H1 (cell line): ENCODE results near the gene CHD9. TPM values are rescaled to one million over a fixed set of nuclear protein-coding genes. Genes with fewer than 3 reads are reported as not detected.
A peak's percentile ranks its signal among the peaks of the same experiment; 100 is the strongest.

Experiments used
- CTCF ChIA-PET: fragments of 300-600 bp; sonication (Branson Sonifier 250); formaldehyde crosslinking; loops from one replicate; lab custom pipeline; 2021; ENCODE audit not compliant: partially characterized antibody; lab: Charles Lee
- POLR2A ChIA-PET: fragments of 300-600 bp; sonication (Branson Sonifier 250); formaldehyde crosslinking; loops from one replicate; lab custom pipeline; 2021; ENCODE audit warnings: inconsistent platforms; ENCODE audit not compliant: partially characterized antibody; lab: Charles Lee
- DNase-seq, 2 experiments: peaks; one replicate each; pipeline versions ENCODE4 v3.0.0 to v3.0.0-alpha.2; 2010 to 2022; ENCODE audit warnings: low spot score in 2 of 2, low read depth in 1 of 2, mixed read lengths in 1 of 2
- FAIRE-seq: peaks from 2 replicates; lab custom pipeline; 2011; peaks lifted over from hg19 to GRCh38; lab: Jason Lieb, UNC
- H2AFZ ChIP-seq: 2 replicates; pipeline ENCODE4 v1.8.1; 2012; ENCODE audit warnings: low read length, inconsistent platforms
- H2AK5ac ChIP-seq: 2 replicates; pipeline ENCODE4 v1.6.1; 2013; ENCODE audit warnings: low read depth, low read length
- H2BK120ac ChIP-seq: replicated peaks from 2 replicates; pipeline ENCODE3; 2013; ENCODE audit warnings: low read depth, low read length, inconsistent platforms
- H2BK12ac ChIP-seq: 2 replicates; pipeline ENCODE4 v1.6.1; 2013; ENCODE audit warnings: low read depth, low read length
- H2BK15ac ChIP-seq: 2 replicates; pipeline ENCODE4 v1.6.1; 2013; ENCODE audit warnings: low read length
- H2BK20ac ChIP-seq: 2 replicates; pipeline ENCODE4 v1.6.1; 2013; ENCODE audit warnings: low read length
- H2BK5ac ChIP-seq: 2 replicates; pipeline ENCODE4 v1.6.1; 2013; ENCODE audit warnings: low read depth, low read length
- H3K14ac ChIP-seq: 2 replicates; pipeline ENCODE4 v1.6.1; 2013; ENCODE audit warnings: inconsistent platforms; ENCODE audit not compliant: insufficient read length
- H3K18ac ChIP-seq: 2 replicates; pipeline ENCODE4 v1.6.1; 2013; ENCODE audit warnings: low read length; ENCODE audit errors: extremely low read depth
- H3K23ac ChIP-seq: 2 replicates; pipeline ENCODE4 v1.6.1; 2013; ENCODE audit warnings: inconsistent platforms; ENCODE audit not compliant: insufficient read length
- H3K23me2 ChIP-seq: 2 replicates; pipeline ENCODE4 v1.6.1; 2013; ENCODE audit warnings: low read depth, low read length
- H3K27ac ChIP-seq: 2 replicates; pipeline ENCODE4 v1.6.1; 2011; ENCODE audit warnings: low read depth, low read length, inconsistent platforms
- H3K27me3 ChIP-seq, 4 experiments: replicated peaks in 1 of 4; 1 replicate in 1 of 4; 2 replicates in 3 of 4; pipeline versions ENCODE4 v1.6.1 to v1.8.1; 2011 to 2013; ENCODE audit warnings: low read length in 3 of 4, mild to moderate bottlenecking in 3 of 4, inconsistent platforms in 2 of 4, mixed read lengths in 2 of 4, moderate library complexity in 1 of 4; ENCODE audit not compliant: control insufficient read depth in 3 of 4, insufficient read depth in 3 of 4; ENCODE audit errors: extremely low read depth in 1 of 4
- H3K36me3 ChIP-seq, 4 experiments: 2 replicates each; pipeline versions ENCODE4 v1.6.1 to v1.8.1; 2011 to 2013; ENCODE audit warnings: mild to moderate bottlenecking in 4 of 4, low read length in 3 of 4, moderate library complexity in 2 of 4, control low read depth in 1 of 4, inconsistent platforms in 1 of 4; ENCODE audit not compliant: insufficient read depth in 4 of 4, control insufficient read depth in 2 of 4
- H3K4ac ChIP-seq: replicated peaks from 2 replicates; pipeline ENCODE3; 2013; ENCODE audit warnings: low read length, low read depth, mixed read lengths, inconsistent platforms; ENCODE audit not compliant: insufficient read length
- H3K4me1 ChIP-seq, 4 experiments: replicated peaks in 1 of 4; 1 replicate in 1 of 4; 2 replicates in 3 of 4; pipeline versions ENCODE4 v1.6.1 to v1.8.1; 2011 to 2013; ENCODE audit warnings: low read length in 3 of 4, inconsistent platforms in 2 of 4, mixed read lengths in 1 of 4; ENCODE audit not compliant: insufficient read depth in 4 of 4, control insufficient read depth in 3 of 4
- H3K4me2 ChIP-seq, 2 experiments: 2 replicates each; pipeline versions ENCODE4 v1.6.1 to v1.8.1; 2011 to 2013; ENCODE audit warnings: low read depth in 2 of 2, low read length in 2 of 2, control low read depth in 1 of 2, inconsistent platforms in 1 of 2, mild to moderate bottlenecking in 1 of 2; ENCODE audit not compliant: insufficient read depth in 1 of 2
- H3K4me3 ChIP-seq, 4 experiments: fragments of 200-600, 300-600 bp in 1 of 4; sonication (generic), shearing (Covaris generic), sonication (Bioruptor Twin) in 1 of 4; 2 replicates each; pipeline versions ENCODE4 v1.5.1 to v1.8.1; 2011 to 2016; ENCODE audit warnings: low read length in 4 of 4, low read depth in 3 of 4, control low read depth in 2 of 4, inconsistent platforms in 2 of 4, mild to moderate bottlenecking in 2 of 4, mixed read lengths in 1 of 4, moderate library complexity in 1 of 4; ENCODE audit not compliant: insufficient read depth in 2 of 4; ENCODE audit errors: extremely low read depth in 1 of 4
- H3K56ac ChIP-seq: replicated peaks from 2 replicates; pipeline ENCODE3; 2013; ENCODE audit warnings: low read depth, mild to moderate bottlenecking, mixed read lengths, low read length, inconsistent platforms; ENCODE audit not compliant: insufficient read length
- H3K79me1 ChIP-seq: 2 replicates; pipeline ENCODE4 v1.6.1; 2013; ENCODE audit warnings: low read depth, low read length, control low read depth
- H3K79me2 ChIP-seq, 2 experiments: 2 replicates each; pipeline versions ENCODE4 v1.6.1 to v1.8.1; 2012 to 2013; ENCODE audit warnings: low read length in 2 of 2, mild to moderate bottlenecking in 2 of 2, inconsistent platforms in 1 of 2; ENCODE audit not compliant: insufficient read depth in 2 of 2, control insufficient read depth in 1 of 2
- H3K9ac ChIP-seq, 4 experiments: replicated peaks in 1 of 4; 1 replicate in 1 of 4; 2 replicates in 3 of 4; pipeline versions ENCODE4 v1.6.1 to v1.8.1; 2011 to 2013; ENCODE audit warnings: low read depth in 3 of 4, low read length in 3 of 4, control low read depth in 2 of 4, mild to moderate bottlenecking in 2 of 4, moderate library complexity in 2 of 4, inconsistent platforms in 1 of 4; ENCODE audit errors: extremely low read depth in 1 of 4
- H3K9me3 ChIP-seq, 2 experiments: 2 replicates each; pipeline versions ENCODE4 v1.6.1 to v1.8.1; 2012 to 2013; ENCODE audit warnings: mild to moderate bottlenecking in 2 of 2, moderate library complexity in 2 of 2, control low read depth in 1 of 2, inconsistent platforms in 1 of 2, low read depth in 1 of 2, low read length in 1 of 2, mixed read lengths in 1 of 2; ENCODE audit not compliant: insufficient read depth in 2 of 2
- H4K20me1 ChIP-seq, 2 experiments: replicated peaks in 1 of 2; 2 replicates each; pipeline versions ENCODE3 to v1.8.1; 2011 to 2013; ENCODE audit warnings: inconsistent platforms in 2 of 2, low read length in 2 of 2, mild to moderate bottlenecking in 1 of 2; ENCODE audit not compliant: insufficient read depth in 2 of 2, control insufficient read depth in 1 of 2
- H4K5ac ChIP-seq: 2 replicates; pipeline ENCODE4 v1.6.1; 2013; ENCODE audit warnings: low read length, low read depth, mixed read lengths, inconsistent platforms; ENCODE audit not compliant: insufficient read length
- H4K8ac ChIP-seq: 2 replicates; pipeline ENCODE4 v1.8.0; 2013; ENCODE audit warnings: mild to moderate bottlenecking, moderate library complexity, low read length, inconsistent platforms; ENCODE audit not compliant: insufficient read depth; ENCODE audit errors: extremely low read depth
- H4K91ac ChIP-seq: replicated peaks from 2 replicates; pipeline ENCODE3; 2013; ENCODE audit warnings: low read length, mixed read lengths, inconsistent platforms; ENCODE audit not compliant: insufficient read length
- ASH2L ChIP-seq: fragments of 200-600, 300-600 bp; sonication (generic); IDR thresholded peaks from one replicate; pipeline ENCODE4 v1.7.1; 2017; ENCODE audit warnings: low read length
- CREB1 ChIP-seq: IDR thresholded peaks from 2 replicates; pipeline ENCODE4 v1.6.1; 2012; ENCODE audit warnings: inconsistent platforms
- CTBP2 ChIP-seq: IDR thresholded peaks from 2 replicates; pipeline ENCODE4 v1.7.0; 2011; ENCODE audit warnings: borderline replicate concordance, mild to moderate bottlenecking, moderate library complexity, mixed read lengths, low read length; ENCODE audit not compliant: insufficient read depth, insufficient read length
- EP300 ChIP-seq, 2 experiments: IDR thresholded peaks; 1 replicate in 1 of 2; 2 replicates in 1 of 2; pipeline ENCODE4 v1.6.1; 2011 to 2012; ENCODE audit warnings: low read depth in 2 of 2, low read length in 2 of 2, mild to moderate bottlenecking in 2 of 2, borderline replicate concordance in 1 of 2, inconsistent platforms in 1 of 2, moderate library complexity in 1 of 2
- EZH2 ChIP-seq: fragments of 200-600 bp; sonication (generic); IDR thresholded peaks from 2 replicates; pipeline ENCODE4 v1.7.1; 2012; ENCODE audit warnings: low read depth, mild to moderate bottlenecking, moderate library complexity, low read length, inconsistent platforms; ENCODE audit not compliant: severe bottlenecking
- FOSL1 ChIP-seq: IDR thresholded peaks from 2 replicates; pipeline ENCODE4 v1.6.1; 2011; ENCODE audit warnings: mild to moderate bottlenecking, low read depth, low read length, moderate library complexity; ENCODE audit not compliant: insufficient read depth
- MAX ChIP-seq: IDR thresholded peaks from 2 replicates; pipeline ENCODE4 v1.6.1; 2012; ENCODE audit warnings: inconsistent platforms
- NRF1 ChIP-seq: IDR thresholded peaks from 2 replicates; pipeline ENCODE4 v1.6.1; 2011; ENCODE audit warnings: mild to moderate bottlenecking, low read depth, low read length, improper control_type of control experiment
- RFX5 ChIP-seq: IDR thresholded peaks from 2 replicates; pipeline ENCODE4 v1.6.1; 2011; ENCODE audit warnings: low read depth, low read length, improper control_type of control experiment, borderline replicate concordance
- RXRA ChIP-seq: IDR thresholded peaks from 2 replicates; pipeline ENCODE4 v1.6.1; 2011; ENCODE audit warnings: low read depth, mild to moderate bottlenecking, low read length, moderate library complexity; ENCODE audit not compliant: insufficient read depth
- SP1 ChIP-seq: IDR thresholded peaks from 2 replicates; pipeline ENCODE4 v1.6.1; 2011; ENCODE audit warnings: low read depth, low read length
- SRF ChIP-seq: IDR thresholded peaks from 2 replicates; pipeline ENCODE4 v1.6.1; 2011; ENCODE audit warnings: mild to moderate bottlenecking, low read depth, low read length, moderate library complexity
- TCF12 ChIP-seq: IDR thresholded peaks from 2 replicates; pipeline ENCODE4 v1.6.1; 2011; ENCODE audit warnings: low read depth, mild to moderate bottlenecking, low read length
- WGBS, 2 experiments: shearing (Covaris generic) in 1 of 2; methylation state at CpG; one replicate each; pipeline versions ENCODE4 v1.1.6 to v1.1.7; 2013 to 2015; ENCODE audit warnings: low lambda C conversion rate in 2 of 2, mixed read lengths in 2 of 2, inconsistent platforms in 1 of 2, low coverage in 1 of 2, missing lambda C conversion rate in 1 of 2; ENCODE audit not compliant: insufficient replicate concordance in 2 of 2, insufficient coverage in 1 of 2, insufficient read length in 1 of 2; ENCODE audit errors: extremely low coverage in 1 of 2, missing lambda C conversion rate in 1 of 2; 5-methylcytosine and 5-hydroxymethylcytosine counted together
- polyA plus RNA-seq, 7 experiments: library from polyadenylated mRNA; depleted of rRNA in 3 of 7; stranded (reverse) in 5 of 7; unstranded in 2 of 7; fragments of >200 nt in 5 of 7; fragments of 200-250 nt in 2 of 7; gene quantifications; 1 replicate in 5 of 7; 2 replicates in 1 of 7; 4 replicates in 1 of 7; pipeline versions ENCODE4 v1.2.1 to v1.2.3, GENCODE V29; 2011 to 2013; ENCODE audit warnings: missing spikeins in 2 of 7, mixed read lengths in 2 of 7
- total RNA-seq: library from RNA; stranded (reverse); fragmentation: NEBNext Ultra II Directional; extraction: Animal tissue kit (Norgen Biotek cat#: 25700); gene quantifications from 2 replicates; pipeline ENCODE4 v1.2.1, GENCODE V29; 2021

CHD9 gene
- total and polyA plus RNA-seq, 2 of the 8 experiments (the other 6 are each of a cell fraction or from before 2014, with no cell fraction given) = 9.9 to 32.4 TPM

GRCh38 chr16:53040788-53041187 is 14.0 kb upstream of the CHD9 start:
- Histone ChIP-seq H3K56ac (peak overlapping the region; percentile 75), H4K20me1 (no peaks in the 10 kb centered on the region), H3K14ac (no peak overlapping the region), H2BK5ac (peak overlapping the region; percentile 93; the same call in 1 of the 2 replicates), H2BK12ac (0 out of 2 replicates have a peak overlapping the region, but pooled peaks have one; percentile 63), H3K4me1 (peaks cover 2 to 27% (median 18%) of the 10 kb centered on the region in 4 experiments; a peak in 6 of 7 replicates), H4K5ac (no peak overlapping the region), H3K4me2 (peak overlapping the region; percentile 77 to 97), H4K91ac (no peak overlapping the region), H3K4ac (no peak overlapping the region), H2AFZ (no peak overlapping the region), H2AK5ac (no peak overlapping the region), H3K23ac (no peak overlapping the region), H3K79me2 (peaks cover 0 to 10% of the 10 kb centered on the region in 2 experiments; a peak in 2 of 4 replicates), H2BK15ac (no peak overlapping the region), H2BK120ac (peak overlapping the region; percentile 7), H2BK20ac (peak overlapping the region; percentile 13), H3K27me3 (no peaks in the 10 kb centered on the region; a peak in 1 of 7 replicates), H3K9me3 (no peaks in the 10 kb centered on the region), H3K23me2 (peaks cover 21% of the 10 kb centered on the region), H3K18ac (no peak overlapping the region; the same call in 1 of the 2 replicates), H3K79me1 (no peaks in the 10 kb centered on the region), H3K4me3 (peak overlapping the region in 1 of 4 experiments; percentile 69; a peak in 2 of 8 replicates), H4K8ac (no peak overlapping the region), H3K36me3 (no peaks in the 10 kb centered on the region), H3K9ac (no peak overlapping the region), H3K27ac (no peak overlapping the region)
- FAIRE-seq (peak; percentile 55), DNase-seq (no peak)
- CTCF ChIA-PET = interaction anchor here (1.0 to 1.3 kb wide), 2 partner anchors 19 to 849 kb away, joined by 3 read pairs; no protein-coding TSS in a partner anchor
- POLR2A ChIA-PET = interaction anchor here (1.4 kb wide), 2 partner anchors 10 to 25 kb away, joined by 3 to 4 read pairs; no protein-coding TSS in a partner anchor
- WGBS, 2 experiments = 80% methylated on average over 1 of the region's 1 CpG; no CpG with 5 or more reads in 1 of the 2 experiments
- TF ChIP-seq CTBP2 (no peak), SP1 (no peak), EP300 (IDR thresholded peaks at IDR 0.05; ENCODE audit: borderline replicate concordance in 1 of 2, low read depth in 2 of 2, low read length in 2 of 2) (no peak), RFX5 (no peak), NRF1 (no peak), EZH2 (no peak), MAX (no peak), ASH2L (no peak), RXRA (no peak), TCF12 (no peak), FOSL1 (no peak), CREB1 (no peak), SRF (no peak)
